Stimulated activated naive B cell treated with anti-CD40 and anti-IgM and Interleukin-4, amounts not matched to agents 10 μg/mL and 1 μg/mL and 100 μg/mL, for 72 hours (primary cell): ENCODE data around the gene GPX4.

Experiments
- ATAC-seq, 2 donors: fragments of 150-1000 bp; cut with Tn5 transposase; replicated peaks; 2 replicates each; pipeline ENCODE4 v1.10.0; 2021; ENCODE audit warnings: moderate library complexity in 1 of 2
- DNase-seq: peaks from one replicate; pipeline ENCODE4 v3.0.0; 2021
- H3K27ac Mint-ChIP-seq: one replicate; pipeline ENCODE4 v1.8.0; 2022; ENCODE audit warnings: mild to moderate bottlenecking, mixed read lengths
- H3K27me3 Mint-ChIP-seq, 2 donors: one replicate each; pipeline ENCODE4 v1.8.0; 2022; ENCODE audit warnings: mixed read lengths in 2 of 2
- H3K36me3 Mint-ChIP-seq, 2 donors: one replicate each; pipeline ENCODE4 v1.8.0; 2022; ENCODE audit warnings: mixed read lengths in 2 of 2, mild to moderate bottlenecking in 1 of 2
- H3K4me1 Mint-ChIP-seq, 2 donors: one replicate each; pipeline ENCODE4 v1.8.0; 2022; ENCODE audit warnings: mixed read lengths in 2 of 2, mild to moderate bottlenecking in 1 of 2
- H3K4me3 Mint-ChIP-seq, 2 donors: one replicate each; pipeline ENCODE4 v1.8.0; 2022; ENCODE audit warnings: mild to moderate bottlenecking in 2 of 2, mixed read lengths in 2 of 2, moderate library complexity in 1 of 2
- H3K9me3 Mint-ChIP-seq, 2 donors: one replicate each; pipeline ENCODE4 v1.8.0; 2022; ENCODE audit warnings: mixed read lengths in 2 of 2, mild to moderate bottlenecking in 1 of 2

GPX4 gene

DNA sequence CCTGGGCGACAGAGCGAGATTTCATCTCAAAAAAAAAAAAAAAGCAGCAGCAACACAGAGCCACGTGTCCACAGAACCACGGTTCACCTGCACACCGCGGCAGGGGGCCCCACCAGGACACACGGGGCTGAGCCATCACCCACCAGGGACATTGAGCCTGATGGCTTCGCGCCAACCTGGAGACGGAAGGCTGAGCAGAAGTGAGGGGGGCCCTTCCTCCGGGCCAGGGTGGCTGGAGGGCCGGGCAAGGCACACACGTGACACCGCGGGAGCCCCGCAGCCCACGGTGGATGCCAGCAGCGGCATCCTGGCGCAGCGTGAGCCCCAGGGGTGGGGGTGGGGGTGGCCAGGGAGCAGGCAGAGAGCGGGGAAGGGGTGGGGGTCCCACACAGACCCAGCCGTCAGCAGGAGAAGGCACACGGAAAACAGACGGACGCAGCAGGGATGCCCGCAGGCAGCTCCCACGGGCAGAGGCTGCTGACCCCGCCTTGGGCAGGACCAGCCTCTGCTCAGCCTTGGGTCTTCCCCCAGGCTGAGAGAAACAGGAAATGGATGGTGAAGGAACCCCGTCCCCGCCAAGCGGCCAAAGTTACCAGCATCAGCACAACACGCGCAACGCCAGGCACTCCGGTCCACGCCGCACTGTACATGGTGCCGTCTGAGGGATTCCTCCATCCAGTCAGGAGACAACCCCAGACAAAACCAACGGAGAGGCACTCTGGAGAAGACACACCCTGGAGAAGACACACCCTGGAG, 36.7 kb downstream of the GPX4 start:
- Mint-ChIP-seq H3K27ac (peak overlapping the region; percentile 65), H3K4me3 (no peak overlapping the region), H3K9me3 (peaks cover 6 to 10% of the 10 kb centered on the region in 2 donors), H3K4me1 (peaks cover 17 to 19% of the 10 kb centered on the region in 2 donors), H3K27me3 (no peaks in the 10 kb centered on the region), H3K36me3 (peaks cover 46 to 63% of the 10 kb centered on the region in 2 donors)
- DNase-seq (no peak), ATAC-seq (no peak)

DNA sequence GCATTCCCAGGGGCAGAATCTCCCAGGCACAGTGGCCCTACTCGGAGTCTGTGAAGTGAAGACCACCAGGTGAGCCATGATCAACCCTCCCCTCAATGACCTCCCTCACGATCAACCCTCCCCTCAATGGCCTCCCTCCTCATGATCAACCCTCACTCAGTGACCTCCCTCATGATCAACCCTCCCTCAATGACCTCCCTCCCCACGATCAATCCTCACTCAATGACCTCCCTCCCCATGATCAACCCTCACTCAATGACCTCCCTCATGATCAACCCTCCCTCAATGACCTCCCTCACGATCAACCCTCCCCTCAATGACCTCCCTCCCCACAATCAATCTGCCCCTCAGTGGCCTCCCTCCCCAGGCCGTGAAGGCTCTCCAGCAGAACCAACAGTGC, 38.1 kb downstream of the GPX4 start:
- DNase-seq (no peak), ATAC-seq (no peak)
- H3K4me1 Mint-ChIP-seq: peaks cover 8 to 11% of the 10 kb centered on the region in 2 donors
- peak overlapping the region; percentile 49 for H3K27ac Mint-ChIP-seq
- H3K4me3 Mint-ChIP-seq: no peak overlapping the region
- peaks cover 48 to 69% of the 10 kb centered on the region in 2 donors for H3K36me3 Mint-ChIP-seq
- H3K27me3 Mint-ChIP-seq: no peaks in the 10 kb centered on the region
- peaks cover 6 to 10% of the 10 kb centered on the region in 2 donors for H3K9me3 Mint-ChIP-seq

DNA sequence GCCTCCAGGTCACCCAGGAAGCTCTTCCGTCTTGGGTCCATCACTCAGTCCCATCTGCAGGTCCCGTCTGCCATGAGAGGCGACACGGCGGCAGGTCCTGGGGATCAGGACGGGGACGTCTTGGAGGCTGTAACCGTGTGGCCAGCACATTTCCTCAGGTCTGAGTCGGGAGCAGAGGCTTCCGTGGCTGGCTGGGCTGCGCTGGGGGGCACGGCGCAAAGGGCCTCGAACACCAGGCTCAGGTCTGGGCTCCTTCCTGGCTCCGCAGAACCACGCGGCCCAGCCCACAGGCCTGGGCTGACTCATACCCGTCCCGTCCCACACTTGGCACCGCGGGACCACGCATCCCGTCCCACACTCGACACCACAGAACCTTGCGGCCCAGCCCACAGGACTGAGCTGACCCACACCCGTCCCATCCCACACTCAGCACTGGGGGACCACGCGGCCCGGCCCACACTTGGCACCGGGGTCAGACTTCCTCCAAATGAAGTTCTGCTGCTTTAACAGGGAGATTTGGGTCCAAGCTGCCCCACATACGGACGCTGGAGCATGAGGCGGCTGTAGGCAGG, 40.1 kb downstream of the GPX4 start:
- H3K4me1 Mint-ChIP-seq: peaks cover 8 to 11% of the 10 kb centered on the region in 2 donors
- no peak for ATAC-seq
- H3K9me3 Mint-ChIP-seq: peaks cover 6 to 10% of the 10 kb centered on the region in 2 donors
- DNase-seq: no peak
- H3K27ac Mint-ChIP-seq: peak overlapping the region; percentile 45
- no peak overlapping the region for H3K4me3 Mint-ChIP-seq
- peaks cover 49 to 63% of the 10 kb centered on the region in 2 donors for H3K36me3 Mint-ChIP-seq
- H3K27me3 Mint-ChIP-seq: no peaks in the 10 kb centered on the region

- H3K27ac Mint-ChIP-seq: peak overlapping the region; percentile 20
- no peak overlapping the region for H3K4me3 Mint-ChIP-seq
- no peaks in the 10 kb centered on the region for H3K27me3 Mint-ChIP-seq
- ATAC-seq: no peak
- H3K4me1 Mint-ChIP-seq: peaks cover 8 to 18% of the 10 kb centered on the region in 2 donors
- peaks cover 47 to 63% of the 10 kb centered on the region in 2 donors for H3K36me3 Mint-ChIP-seq
- H3K9me3 Mint-ChIP-seq: peaks cover 5 to 8% of the 10 kb centered on the region in 2 donors
- DNase-seq: no peak
Measured at GRCh38 chr19:1144741-1145140, 40.9 kb downstream of the GPX4 start.

- H3K4me3 Mint-ChIP-seq: no peak overlapping the region
- DNase-seq: no peak
- H3K9me3 Mint-ChIP-seq: peaks cover 4 to 6% of the 10 kb centered on the region in 2 donors
- ATAC-seq: no peak
- H3K4me1 Mint-ChIP-seq: peaks cover 8 to 18% of the 10 kb centered on the region in 2 donors
- no peaks in the 10 kb centered on the region for H3K27me3 Mint-ChIP-seq
- peaks cover 46 to 57% of the 10 kb centered on the region in 2 donors for H3K36me3 Mint-ChIP-seq
- H3K27ac Mint-ChIP-seq: no peak overlapping the region
Measured at GRCh38 chr19:1145635-1146411, 42.0 kb downstream of the GPX4 start.

GRCh38 chr19:1146412-1146699, 42.6 kb downstream of the GPX4 start:
- peaks cover 4 to 6% of the 10 kb centered on the region in 2 donors for H3K9me3 Mint-ChIP-seq
- no peak overlapping the region for H3K27ac Mint-ChIP-seq
- no peak overlapping the region for H3K4me3 Mint-ChIP-seq
- peaks cover 8 to 18% of the 10 kb centered on the region in 2 donors for H3K4me1 Mint-ChIP-seq
- peaks cover 43 to 54% of the 10 kb centered on the region in 2 donors for H3K36me3 Mint-ChIP-seq
- no peak for DNase-seq
- no peak for ATAC-seq
- no peaks in the 10 kb centered on the region for H3K27me3 Mint-ChIP-seq

DNA sequence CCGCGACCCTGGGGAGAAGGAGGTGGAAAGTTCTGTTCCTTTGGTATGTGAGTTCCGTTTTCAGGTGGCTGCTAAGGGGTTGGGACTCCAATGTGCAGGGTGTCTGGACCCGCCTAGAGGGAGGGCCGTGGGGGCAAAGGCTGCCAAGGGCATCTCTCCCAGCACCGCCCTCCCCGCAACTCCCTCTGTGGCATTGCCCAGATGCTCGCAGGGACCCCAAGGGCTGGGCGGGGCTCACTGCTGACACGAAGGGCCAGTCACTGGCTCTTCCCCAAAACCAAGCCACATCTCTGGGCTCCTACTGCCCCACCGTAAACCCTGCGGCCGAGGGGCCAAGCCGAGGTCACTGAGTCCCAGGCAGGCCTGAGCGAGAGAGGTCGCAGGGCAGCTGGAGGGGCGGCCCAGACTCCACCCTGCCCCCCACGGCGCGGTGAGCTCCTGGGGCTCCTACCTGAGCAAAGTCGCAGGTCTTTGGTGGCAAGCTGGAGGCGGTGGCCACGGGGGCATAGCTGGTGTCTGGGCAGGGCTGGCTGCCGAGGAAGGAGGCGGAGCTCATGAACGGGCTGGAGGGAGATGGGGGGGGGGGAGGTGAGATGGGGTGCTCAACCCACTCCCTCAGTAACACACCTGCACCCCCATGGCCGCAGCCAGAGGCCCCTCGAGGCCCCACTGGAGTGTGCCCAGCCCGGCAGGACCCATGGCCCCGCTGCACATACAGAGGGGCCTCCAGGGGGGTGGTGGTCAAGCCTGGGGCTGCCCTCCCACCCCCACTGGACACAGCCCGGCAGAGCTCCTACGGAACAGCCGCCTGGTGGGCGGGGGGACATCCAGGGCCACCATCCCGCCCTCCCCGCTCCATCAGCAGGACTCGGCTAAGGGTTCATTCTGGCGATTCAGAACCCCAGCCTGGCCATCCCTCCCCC, 43.3 kb downstream of the GPX4 start:
- no peak for DNase-seq
- H3K36me3 Mint-ChIP-seq: peaks cover 44 to 55% of the 10 kb centered on the region in 2 donors
- H3K4me1 Mint-ChIP-seq: peaks cover 5 to 13% of the 10 kb centered on the region in 2 donors
- H3K27ac Mint-ChIP-seq: no peak overlapping the region
- H3K27me3 Mint-ChIP-seq: no peaks in the 10 kb centered on the region
- no peak for ATAC-seq
- no peak overlapping the region for H3K4me3 Mint-ChIP-seq
- H3K9me3 Mint-ChIP-seq: peaks cover under 1 to 1% of the 10 kb centered on the region in 2 donors

DNA sequence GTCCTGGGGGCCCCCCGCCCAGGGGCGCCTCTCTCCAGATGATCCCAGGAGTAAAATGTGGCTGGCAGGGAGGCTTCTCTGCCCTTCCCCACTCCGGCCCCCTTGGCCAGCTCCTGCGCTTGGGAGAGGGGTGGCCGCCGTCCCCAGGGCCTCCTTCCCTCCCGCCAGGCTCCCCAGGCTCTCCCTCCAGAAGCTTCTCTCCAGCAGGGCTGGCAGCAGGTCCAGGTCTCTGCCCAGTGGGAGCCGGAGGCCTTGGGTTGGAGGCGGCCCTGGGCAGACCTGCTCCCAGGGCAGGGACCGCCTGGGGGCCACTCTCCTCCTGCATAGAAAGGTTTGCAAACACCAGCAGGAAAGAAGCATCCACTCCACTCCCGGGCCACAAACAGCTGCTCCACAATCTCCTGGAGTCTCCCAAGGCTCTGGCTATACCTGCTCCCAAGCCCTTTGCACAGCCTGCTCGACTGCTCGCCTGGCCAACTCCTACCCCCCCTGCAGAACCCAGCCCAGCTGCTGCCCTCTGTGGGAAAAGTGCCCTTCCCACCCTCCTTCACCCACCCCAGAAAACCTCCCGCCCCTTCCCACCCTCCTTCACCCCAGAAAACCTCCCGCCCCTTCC, 44.2 kb downstream of the GPX4 start:
- Mint-ChIP-seq H3K4me1 (peaks cover 4 to 11% of the 10 kb centered on the region in 2 donors), H3K27ac (no peak overlapping the region), H3K4me3 (no peak overlapping the region), H3K27me3 (no peaks in the 10 kb centered on the region), H3K36me3 (peaks cover 45 to 52% of the 10 kb centered on the region in 2 donors), H3K9me3 (no peaks in the 10 kb centered on the region)
- no peak for DNase-seq
- no peak for ATAC-seq

DNA sequence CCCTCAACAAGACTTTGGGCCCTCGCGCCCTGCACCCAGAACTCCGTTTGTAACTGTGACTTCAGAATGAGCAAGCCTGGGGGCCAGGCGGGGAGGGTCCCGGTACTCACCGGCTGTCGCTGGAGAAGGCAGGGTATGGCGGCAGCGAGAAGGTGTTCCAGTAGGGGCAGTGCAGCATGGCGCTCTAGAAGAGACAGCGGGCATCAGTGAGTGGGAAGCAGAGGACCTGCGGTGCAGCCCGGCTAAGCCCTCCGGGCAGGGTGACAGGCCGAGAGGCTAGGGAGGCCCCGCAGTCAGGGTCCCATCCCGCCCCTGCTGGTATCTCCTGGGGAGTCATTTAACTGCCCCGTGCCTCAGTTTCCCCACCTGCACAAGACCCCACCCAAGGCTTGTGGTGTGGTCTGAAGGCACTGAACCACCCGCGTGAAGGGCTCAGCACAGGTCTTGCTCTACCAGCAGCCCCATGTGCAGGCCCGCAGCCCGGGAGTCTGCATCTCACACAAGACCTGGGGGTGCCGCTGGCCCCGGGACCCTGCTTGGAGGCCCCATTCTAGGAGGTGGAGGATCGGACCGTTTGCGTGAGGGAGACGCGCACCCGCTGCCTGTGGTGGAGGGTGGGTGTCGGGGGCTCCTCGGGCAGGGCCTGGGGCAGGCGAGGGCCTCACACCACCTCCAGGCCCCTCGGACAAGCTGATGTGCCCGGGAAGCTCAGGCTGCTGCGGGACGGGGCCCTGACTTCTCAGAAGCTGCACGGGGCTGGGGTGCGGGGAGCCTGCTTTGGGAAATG, 45.7 kb downstream of the GPX4 start:
- no peaks in the 10 kb centered on the region for H3K9me3 Mint-ChIP-seq
- no peaks in the 10 kb centered on the region for H3K27me3 Mint-ChIP-seq
- peaks cover 3 to 11% of the 10 kb centered on the region in 2 donors for H3K4me1 Mint-ChIP-seq
- no peak overlapping the region for H3K27ac Mint-ChIP-seq
- no peak overlapping the region for H3K4me3 Mint-ChIP-seq
- H3K36me3 Mint-ChIP-seq: peaks cover 36 to 38% of the 10 kb centered on the region in 2 donors
- ATAC-seq (no peak), DNase-seq (no peak)

DNA sequence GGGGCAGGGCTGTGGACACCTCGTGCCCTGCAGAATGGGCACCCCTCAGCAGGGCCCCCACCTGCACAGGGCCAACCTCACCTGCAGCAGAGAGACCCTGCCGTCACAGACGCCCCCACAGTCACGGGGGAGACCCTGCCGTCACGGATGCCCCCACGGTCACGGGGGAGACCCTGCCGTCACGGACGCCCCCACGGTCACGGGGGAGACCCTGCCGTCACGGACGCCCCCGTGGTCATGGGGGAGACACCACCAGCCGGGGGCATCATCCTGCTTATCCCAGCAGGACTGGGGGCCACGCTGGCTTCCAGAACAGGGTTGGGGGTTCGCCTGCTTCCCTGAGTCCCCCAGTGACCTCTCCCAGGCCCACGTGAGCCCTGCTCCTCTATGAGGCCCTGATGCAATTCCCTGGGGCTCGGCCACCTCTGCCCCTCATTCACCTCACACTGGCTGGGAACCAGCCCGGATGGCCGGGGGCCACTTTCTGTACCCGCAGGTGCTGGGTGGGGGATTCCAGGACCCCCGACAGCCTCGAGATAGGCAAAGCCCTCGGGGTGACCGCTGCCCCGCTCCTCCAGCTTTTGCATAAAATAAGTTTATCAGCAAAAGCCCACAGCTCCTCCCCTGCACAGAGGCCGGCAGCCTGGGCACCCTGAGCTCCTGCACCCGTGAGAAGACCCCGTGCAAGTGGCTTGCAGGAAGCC, 46.7 kb downstream of the GPX4 start:
- Mint-ChIP-seq H3K4me1 (peaks cover 0 to 11% of the 10 kb centered on the region in 2 donors), H3K4me3 (no peak overlapping the region), H3K27ac (no peak overlapping the region), H3K36me3 (peaks cover 28 to 30% of the 10 kb centered on the region in 2 donors), H3K27me3 (no peaks in the 10 kb centered on the region), H3K9me3 (no peaks in the 10 kb centered on the region)
- ATAC-seq (no peak), DNase-seq (no peak)

DNA sequence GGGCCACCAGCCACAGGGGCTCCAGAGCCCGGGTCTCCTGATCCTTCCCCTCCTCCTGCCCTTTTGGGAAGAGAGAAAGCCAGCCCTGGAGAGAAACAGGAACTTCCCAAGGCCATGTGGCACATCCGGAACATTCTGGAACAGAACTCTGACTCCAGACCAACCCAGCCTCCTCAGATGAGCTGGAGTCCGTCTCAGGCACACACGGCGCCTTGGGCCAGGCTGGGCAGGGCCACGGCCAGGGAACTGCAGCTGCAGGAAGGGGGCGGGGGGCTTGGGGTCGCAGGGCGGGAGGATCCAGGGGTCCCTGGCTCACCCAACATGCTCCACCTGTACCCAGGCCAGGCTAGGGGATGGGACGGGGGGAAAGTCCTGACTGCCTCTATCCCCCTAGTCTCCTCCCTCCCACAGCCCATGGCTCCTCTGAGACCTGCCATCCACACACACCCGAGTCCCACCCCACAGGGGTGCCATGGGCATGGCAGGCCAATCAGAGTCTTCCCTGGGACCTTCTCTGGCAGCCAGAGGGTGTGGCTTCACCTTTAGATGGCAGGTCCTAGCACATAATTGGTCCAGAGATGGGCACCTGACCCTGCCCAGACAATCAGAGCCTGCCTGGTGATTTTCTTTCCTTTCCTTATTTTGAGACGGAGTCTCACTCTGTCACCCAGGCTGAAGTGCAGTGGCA, 47.4 kb downstream of the GPX4 start:
- ATAC-seq (peak; percentile 31 to 33), DNase-seq (no peak)
- H3K9me3 Mint-ChIP-seq: no peaks in the 10 kb centered on the region
- no peak overlapping the region for H3K4me3 Mint-ChIP-seq
- H3K36me3 Mint-ChIP-seq: peaks cover 23 to 26% of the 10 kb centered on the region in 2 donors
- no peak overlapping the region for H3K27ac Mint-ChIP-seq
- peaks cover 0 to 11% of the 10 kb centered on the region in 2 donors for H3K4me1 Mint-ChIP-seq
- no peaks in the 10 kb centered on the region for H3K27me3 Mint-ChIP-seq

- Mint-ChIP-seq H3K4me1 (peaks cover 0 to 11% of the 10 kb centered on the region in 2 donors), H3K4me3 (no peak overlapping the region), H3K27ac (peak overlapping the region; percentile 76), H3K27me3 (no peaks in the 10 kb centered on the region), H3K36me3 (peaks cover 21 to 25% of the 10 kb centered on the region in 2 donors), H3K9me3 (no peaks in the 10 kb centered on the region)
- no peak for ATAC-seq
- no peak for DNase-seq
Measured at GRCh38 chr19:1151917-1152587, 48.3 kb downstream of the GPX4 start.
